ENCODE measurements around the gene TESK1. TPM values are rescaled to one million over a fixed set of nuclear protein-coding genes. Genes with fewer than 3 reads are reported as not detected.
"Not testable (repeated sequence)": the region's sequence is repeated elsewhere in the genome, so short reads cannot be mapped to it uniquely, and the experiment has no call there.

TESK1 gene
- total RNA-seq, 2 experiments from 2014 or later: 29.8 to 30.9 TPM

- ChIA-PET POLR2A (no interaction called here), CTCF (interaction anchor here (0.6 to 1.4 kb wide), 3 partner anchors 11 to 32 kb away, joined by 3 to 5 read pairs (median 4); no protein-coding TSS in a partner anchor)
- no peak for DNase-seq
- Mint-ChIP-seq H3K9me3 (peaks cover 12% of the 10 kb centered on the region), H3K27me3 (no peaks in the 10 kb centered on the region), H3K4me1 (peaks cover 71% of the 10 kb centered on the region), H3K36me3 (ENCODE audit: low read depth) (peaks cover 50% of the 10 kb centered on the region), H3K4me3 (no peak overlapping the region), H3K27ac (no peak overlapping the region)
Observed at GRCh38 chr9:35643046-35643445, 38.0 kb downstream of the TESK1 start.

GRCh38 chr9:35645736-35646135, 40.7 kb downstream of the TESK1 start:
- POLR2A ChIA-PET: interaction anchor here (1.8 kb wide), 1 partner anchor 35 kb away, joined by 9 read pairs; no protein-coding TSS in a partner anchor

GRCh38 chr9:35646153-35646532, 41.1 kb downstream of the TESK1 start:
- ChIA-PET CTCF (interaction anchor here (0.6 to 8.1 kb wide), 16 partner anchors 11 to 1598 kb away, joined by 3 to 92 read pairs (median 10); partner anchors contain the start of genes ARHGEF39, CCDC107, CREB3 and RMRP), POLR2A (interaction anchor here (0.9 to 1.8 kb wide), 2 partner anchors 35 to 43 kb away, joined by 3 to 9 read pairs; no protein-coding TSS in a partner anchor)
- Mint-ChIP-seq H3K4me3 (peak overlapping the region; percentile 92), H3K4me1 (peaks cover 64% of the 10 kb centered on the region), H3K27me3 (no peaks in the 10 kb centered on the region), H3K27ac (peak overlapping the region; percentile 94), H3K36me3 (ENCODE audit: low read depth) (peaks cover 54% of the 10 kb centered on the region), H3K9me3 (peaks cover 3% of the 10 kb centered on the region)
- DNase-seq: no peak

More at GRCh38 chr9:35645736-35646135, 40.7 kb downstream of the TESK1 start:
- CTCF ChIA-PET: interaction anchor here (0.6 to 8.1 kb wide), 17 partner anchors 8 to 1598 kb away, joined by 3 to 92 read pairs (median 10); partner anchors contain the start of genes ARHGEF39, CCDC107, CREB3 and RMRP
- Mint-ChIP-seq H3K4me1 (peaks cover 64% of the 10 kb centered on the region), H3K36me3 (ENCODE audit: low read depth) (peaks cover 58% of the 10 kb centered on the region), H3K4me3 (peak overlapping the region; percentile 92), H3K27ac (peak overlapping the region; percentile 94)
- not testable (repeated sequence) for H3K27me3 Mint-ChIP-seq, H3K9me3 Mint-ChIP-seq, DNase-seq

- H3K36me3 Mint-ChIP-seq (ENCODE audit: low read depth): peaks cover 48% of the 10 kb centered on the region
Observed at GRCh38 chr9:35646533-35647265, 41.6 kb downstream of the TESK1 start.

GRCh38 chr9:35649431-35650340, 44.6 kb downstream of the TESK1 start:
- H3K27me3 Mint-ChIP-seq: no peaks in the 10 kb centered on the region
- peak overlapping the region; percentile 92 for H3K27ac Mint-ChIP-seq
- H3K4me3 Mint-ChIP-seq: peak overlapping the region; percentile 92
- peaks cover 33% of the 10 kb centered on the region for H3K36me3 Mint-ChIP-seq (ENCODE audit: low read depth)
- POLR2A ChIA-PET: interaction anchor here (0.6 kb wide), 1 partner anchor 101 kb away, joined by 3 read pairs; no protein-coding TSS in a partner anchor
- DNase-seq: peak; percentile 58
- CTCF ChIA-PET: interaction anchor here (1.0 to 8.1 kb wide), 10 partner anchors 8 to 82 kb away, joined by 3 to 92 read pairs (median 6); partner anchors contain the start of genes ARHGEF39, CCDC107, CREB3 and RMRP
- no peaks in the 10 kb centered on the region for H3K9me3 Mint-ChIP-seq
- peaks cover 61% of the 10 kb centered on the region for H3K4me1 Mint-ChIP-seq

More at GRCh38 chr9:35646533-35647265, 41.6 kb downstream of the TESK1 start:
- peak overlapping the region; percentile 92 for H3K4me3 Mint-ChIP-seq
- H3K27me3 Mint-ChIP-seq: no peaks in the 10 kb centered on the region
- H3K27ac Mint-ChIP-seq: peak overlapping the region; percentile 94
- peaks cover 64% of the 10 kb centered on the region for H3K4me1 Mint-ChIP-seq
- DNase-seq: peak; percentile 94
- CTCF ChIA-PET: interaction anchor here (0.5 to 8.1 kb wide), 26 partner anchors 8 to 552 kb away, joined by 3 to 92 read pairs (median 6); partner anchors contain the start of genes ARHGEF39, CCDC107, CREB3 and RMRP
- no peaks in the 10 kb centered on the region for H3K9me3 Mint-ChIP-seq
- POLR2A ChIA-PET: interaction anchor here (0.9 to 1.8 kb wide), 4 partner anchors 18 to 43 kb away, joined by 3 to 9 read pairs (median 4); partner anchors contain the start of gene ARHGEF39

- peaks cover 57% of the 10 kb centered on the region for H3K4me1 Mint-ChIP-seq
- CTCF ChIA-PET: interaction anchor here (1.0 to 8.1 kb wide), 7 partner anchors 7 to 81 kb away, joined by 3 to 92 read pairs (median 7); partner anchors contain the start of genes ARHGEF39, CCDC107, CREB3 and RMRP
- no peaks in the 10 kb centered on the region for H3K27me3 Mint-ChIP-seq
- no peaks in the 10 kb centered on the region for H3K9me3 Mint-ChIP-seq
- POLR2A ChIA-PET: interaction anchor here (0.6 to 0.7 kb wide), 2 partner anchors 30 to 102 kb away, joined by 3 read pairs; no protein-coding TSS in a partner anchor
- peaks cover 33% of the 10 kb centered on the region for H3K36me3 Mint-ChIP-seq (ENCODE audit: low read depth)
- peak; percentile 57 for DNase-seq
- H3K4me3 Mint-ChIP-seq: peak within 1 kb of the TSS; percentile 92
- peak within 1 kb of the TSS; percentile 92 for H3K27ac Mint-ChIP-seq
Observed at GRCh38 chr9:35650341-35651158, 45.5 kb downstream of the TESK1 start, which contains the start of gene SIT1. Gene SIT1, minus strand, starts transcription at chr9:35650931. Its CDS starts 78 bp downstream, at chr9:35650853.

GRCh38 chr9:35651956-35652828, 47.1 kb downstream of the TESK1 start:
- no peaks in the 10 kb centered on the region for H3K9me3 Mint-ChIP-seq
- no peak overlapping the region for H3K27ac Mint-ChIP-seq
- H3K4me1 Mint-ChIP-seq: peaks cover 59% of the 10 kb centered on the region
- POLR2A ChIA-PET: no interaction called here
- DNase-seq: no peak
- CTCF ChIA-PET: interaction anchor here (0.6 to 8.1 kb wide), 5 partner anchors 11 to 48 kb away, joined by 3 to 92 read pairs (median 7); partner anchors contain the start of gene ARHGEF39
- no peaks in the 10 kb centered on the region for H3K27me3 Mint-ChIP-seq
- H3K36me3 Mint-ChIP-seq (ENCODE audit: low read depth): peaks cover 29% of the 10 kb centered on the region
- H3K4me3 Mint-ChIP-seq: peak overlapping the region; percentile 92

- ChIA-PET CTCF (interaction anchor here (0.6 kb wide), 1 partner anchor 23 kb away, joined by 4 read pairs; no protein-coding TSS in a partner anchor), POLR2A (no interaction called here)
- no peaks in the 10 kb centered on the region for H3K9me3 Mint-ChIP-seq
- H3K4me1 Mint-ChIP-seq: peaks cover 59% of the 10 kb centered on the region
- no peak overlapping the region for H3K4me3 Mint-ChIP-seq
- no peak for DNase-seq
- H3K27me3 Mint-ChIP-seq: peaks cover 2% of the 10 kb centered on the region
- peaks cover 26% of the 10 kb centered on the region for H3K36me3 Mint-ChIP-seq (ENCODE audit: low read depth)
- H3K27ac Mint-ChIP-seq: no peak overlapping the region
Observed at GRCh38 chr9:35652829-35653209, 47.8 kb downstream of the TESK1 start.

GRCh38 chr9:35653611-35654010, 48.5 kb downstream of the TESK1 start:
- peaks cover 4% of the 10 kb centered on the region for H3K27me3 Mint-ChIP-seq
- CTCF ChIA-PET: interaction anchor here (0.6 to 1.1 kb wide), 4 partner anchors 8 to 103 kb away, joined by 3 to 5 read pairs (median 3); partner anchors contain the start of genes GBA2 and RGP1
- no peaks in the 10 kb centered on the region for H3K9me3 Mint-ChIP-seq
- POLR2A ChIA-PET: no interaction called here
- H3K36me3 Mint-ChIP-seq (ENCODE audit: low read depth): peaks cover 20% of the 10 kb centered on the region
- peaks cover 53% of the 10 kb centered on the region for H3K4me1 Mint-ChIP-seq
- no peak for DNase-seq
- H3K27ac Mint-ChIP-seq: no peak overlapping the region
- H3K4me3 Mint-ChIP-seq: no peak overlapping the region

- DNase-seq: no peak
- Mint-ChIP-seq H3K9me3 (no peaks in the 10 kb centered on the region), H3K36me3 (ENCODE audit: low read depth) (peaks cover 26% of the 10 kb centered on the region), H3K4me3 (no peak overlapping the region), H3K27me3 (peaks cover 4% of the 10 kb centered on the region), H3K4me1 (peaks cover 61% of the 10 kb centered on the region), H3K27ac (no peak overlapping the region)
- POLR2A ChIA-PET: no interaction called here
- CTCF ChIA-PET: interaction anchor here (1.1 to 4.9 kb wide), 7 partner anchors 7 to 75 kb away, joined by 3 to 60 read pairs (median 8); partner anchors contain the start of genes CREB3 and TLN1
Observed at GRCh38 chr9:35656348-35656747, 51.3 kb downstream of the TESK1 start.
